Natural killer cell treated with Interleukin-12 subunit alpha and Interleukin-12 subunit beta and Interleukin-15 and Interleukin-18, amount 100 ng/mL, for 72 hours (primary cell): ENCODE measurements around the gene ZKSCAN7. TPM values are rescaled to one million over a fixed set of nuclear protein-coding genes. Genes with fewer than 3 reads are reported as not detected.
A peak's percentile ranks its signal among the peaks of the same experiment; 100 is the strongest.

ENCODE experiments used
- ATAC-seq, 2 donors: fragments of 150-1000 bp; cut with Tn5 transposase in 1 of 2; sonication (Bioruptor Pico), chemical (Tn5 transposase) in 1 of 2; 2 replicates each; pipeline ENCODE4 v1.10.0; 2021
- DNase-seq: peaks from one replicate; pipeline ENCODE4 v3.0.0; 2022; ENCODE audit warnings: low spot score
- H3K27ac Mint-ChIP-seq, 2 donors: 1 replicate in 1 of 2; 2 replicates in 1 of 2; pipeline ENCODE4 v1.8.0; 2022; ENCODE audit warnings: mixed read lengths in 2 of 2, mild to moderate bottlenecking in 1 of 2, moderate library complexity in 1 of 2
- H3K27me3 Mint-ChIP-seq, 2 donors: 1 replicate in 1 of 2; 2 replicates in 1 of 2; pipeline ENCODE4 v1.8.0; 2022; ENCODE audit warnings: mixed read lengths in 2 of 2
- H3K36me3 Mint-ChIP-seq: one replicate; pipeline ENCODE4 v1.8.0; 2022; ENCODE audit warnings: mixed read lengths
- H3K4me1 Mint-ChIP-seq, 2 donors: 1 replicate in 1 of 2; 2 replicates in 1 of 2; pipeline ENCODE4 v1.8.0; 2022; ENCODE audit warnings: low read depth in 2 of 2, mixed read lengths in 2 of 2, mild to moderate bottlenecking in 1 of 2
- H3K4me3 Mint-ChIP-seq: one replicate; pipeline ENCODE4 v1.8.0; 2022; ENCODE audit warnings: mixed read lengths
- H3K9me3 Mint-ChIP-seq: 2 replicates; pipeline ENCODE4 v1.8.0; 2022; ENCODE audit warnings: mixed read lengths
- total RNA-seq, 2 donors: library from RNA; stranded (reverse); gene quantifications; one replicate each; pipeline ENCODE4 v1.2.3, GENCODE V29; 2022

ZKSCAN7 gene
- total RNA-seq: 1 to 10 TPM; 1.9 to 4.9 TPM

DNA sequence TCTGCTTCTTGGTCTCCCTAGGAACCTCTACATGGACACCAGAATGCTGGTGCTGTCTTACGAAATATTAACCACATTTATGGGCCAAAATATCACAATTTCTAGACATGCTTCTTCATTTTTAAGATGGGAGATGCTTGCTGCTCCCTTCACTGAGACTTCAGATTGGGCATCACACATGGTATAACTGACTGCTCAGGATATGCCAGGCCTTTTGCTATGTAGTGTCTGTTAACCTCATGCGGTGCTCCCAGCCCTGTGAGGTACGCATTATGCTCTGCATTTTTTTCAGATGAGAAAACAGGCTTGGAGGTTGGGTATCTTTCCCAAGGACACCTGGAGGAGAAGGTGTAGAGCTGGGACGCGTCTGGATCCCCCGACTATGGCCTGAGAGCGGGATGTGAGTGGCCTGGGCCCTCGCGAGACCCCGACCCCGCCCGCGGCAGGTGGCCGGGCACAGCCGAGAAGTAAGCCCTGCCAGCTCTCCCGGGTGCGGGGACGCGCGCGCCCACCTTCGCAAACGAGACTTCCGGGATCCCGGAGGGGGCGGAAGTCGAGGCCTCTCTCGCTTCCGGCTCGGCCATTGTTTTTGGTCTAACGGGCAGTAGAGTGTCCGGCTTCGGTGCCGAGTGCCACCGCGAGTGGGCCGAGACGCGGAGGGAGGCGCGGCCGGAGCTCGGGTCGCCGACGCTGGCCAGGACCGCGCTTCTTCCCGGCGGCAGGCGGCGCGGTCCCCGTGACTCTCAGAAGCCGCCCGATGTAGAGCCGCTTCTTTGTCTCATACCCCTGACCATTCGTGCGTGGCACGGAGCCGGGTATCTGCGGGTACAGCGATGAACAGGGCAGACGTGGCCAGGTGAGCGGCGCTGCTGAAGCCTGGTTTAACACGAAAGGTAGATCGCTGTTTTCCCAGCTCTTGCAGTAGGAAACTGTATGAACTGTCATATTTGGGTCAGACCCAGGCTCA, at the start of gene ZKSCAN7:
ZKSCAN7 (plus strand) TSS at position 568 of the 967 bp plus-strand sequence. CDS start 1,855 bp downstream, outside the sequence.
- Mint-ChIP-seq H3K4me3 (peak within 1 kb of the TSS; percentile 93), H3K9me3 (peaks cover 5% of the 10 kb centered on the region), H3K36me3 (peaks cover 21% of the 10 kb centered on the region), H3K27ac (peak within 1 kb of the TSS; percentile 62 to 89), H3K27me3 (peaks cover 0 to 10% of the 10 kb centered on the region in 2 donors), H3K4me1 (peaks cover 10 to 18% of the 10 kb centered on the region in 2 donors)
- DNase-seq (peak; percentile 75), ATAC-seq (peak; percentile 83 to 85)

DNA sequence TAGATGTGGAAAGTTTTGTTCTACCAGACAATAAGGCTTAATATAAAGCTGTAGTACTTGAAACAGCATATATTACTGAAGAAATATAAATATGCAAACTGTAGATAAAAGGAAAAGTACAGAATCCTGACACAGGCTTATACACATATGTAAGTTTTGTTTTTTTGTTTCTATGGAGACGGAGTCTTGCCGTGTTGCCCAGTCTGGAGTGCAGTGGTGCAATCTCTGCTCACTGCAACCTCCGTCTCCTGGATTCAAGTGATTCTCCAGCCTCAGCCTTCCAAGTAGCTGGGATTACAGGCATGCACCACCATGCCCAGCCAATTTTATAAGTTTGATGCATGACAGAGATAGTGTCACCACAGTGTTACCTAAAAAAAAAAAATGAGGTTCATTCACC, 48.4 kb upstream of the ZKSCAN7 start:
- Mint-ChIP-seq H3K36me3 (peaks cover 33% of the 10 kb centered on the region), H3K27ac (no peak overlapping the region)
- no peak for ATAC-seq

GRCh38 chr3:44506961-44507360, 48.0 kb upstream of the ZKSCAN7 start:
- H3K36me3 Mint-ChIP-seq: peaks cover 29% of the 10 kb centered on the region
- no peak overlapping the region for H3K27ac Mint-ChIP-seq
- ATAC-seq (no peak), DNase-seq (no peak)
- H3K27me3 Mint-ChIP-seq: no peaks in the 10 kb centered on the region
- H3K4me3 Mint-ChIP-seq: no peak overlapping the region
- H3K9me3 Mint-ChIP-seq: peaks cover 5% of the 10 kb centered on the region
- H3K4me1 Mint-ChIP-seq: peaks cover 30 to 34% of the 10 kb centered on the region in 2 donors

More for the DNA sequence above, 48.4 kb upstream of the ZKSCAN7 start:
- H3K4me3 Mint-ChIP-seq: no peak overlapping the region
- peaks cover 9% of the 10 kb centered on the region for H3K9me3 Mint-ChIP-seq
- no peaks in the 10 kb centered on the region for H3K27me3 Mint-ChIP-seq
- no peak for DNase-seq
- peaks cover 27 to 34% of the 10 kb centered on the region in 2 donors for H3K4me1 Mint-ChIP-seq

DNA sequence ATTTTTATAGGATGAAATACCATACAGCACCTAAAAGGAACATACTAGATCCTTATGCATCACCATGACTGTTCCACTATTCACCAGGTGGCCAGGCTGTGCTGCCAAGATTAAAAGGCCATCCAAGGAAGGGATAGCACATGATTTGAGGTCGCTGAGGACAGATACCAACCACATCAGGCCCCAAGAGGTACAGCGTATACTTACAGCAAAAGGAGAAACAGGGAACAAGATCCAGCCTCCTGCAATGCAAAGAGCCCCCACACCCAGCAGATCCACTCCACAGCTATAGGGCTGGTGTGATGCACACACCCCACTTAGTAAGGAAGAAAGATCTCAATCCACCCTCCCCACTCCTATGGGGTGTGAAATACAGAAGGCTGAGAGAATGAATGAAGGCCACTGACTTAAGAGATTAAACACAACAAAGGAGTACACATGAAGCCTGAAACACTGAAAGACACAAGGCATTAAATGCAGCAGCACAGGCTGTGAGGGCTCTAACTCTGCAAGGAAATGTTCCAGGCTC, 45.5 kb upstream of the ZKSCAN7 start:
- peaks cover 25 to 31% of the 10 kb centered on the region in 2 donors for H3K4me1 Mint-ChIP-seq
- ATAC-seq (no peak), DNase-seq (no peak)
- H3K27me3 Mint-ChIP-seq: no peaks in the 10 kb centered on the region
- H3K36me3 Mint-ChIP-seq: peaks cover 14% of the 10 kb centered on the region
- H3K9me3 Mint-ChIP-seq: no peaks in the 10 kb centered on the region
- H3K27ac Mint-ChIP-seq: peak overlapping the region; percentile 85 to 91
- H3K4me3 Mint-ChIP-seq: peak overlapping the region; percentile 92

- Mint-ChIP-seq H3K4me3 (peak overlapping the region; percentile 92), H3K27me3 (no peaks in the 10 kb centered on the region), H3K4me1 (peaks cover 25 to 31% of the 10 kb centered on the region in 2 donors), H3K36me3 (peaks cover 12% of the 10 kb centered on the region), H3K9me3 (no peaks in the 10 kb centered on the region), H3K27ac (peak overlapping the region; percentile 85 to 91)
- DNase-seq (no peak), ATAC-seq (no peak)
Observed at GRCh38 chr3:44510000-44510368, 45.0 kb upstream of the ZKSCAN7 start.

DNA sequence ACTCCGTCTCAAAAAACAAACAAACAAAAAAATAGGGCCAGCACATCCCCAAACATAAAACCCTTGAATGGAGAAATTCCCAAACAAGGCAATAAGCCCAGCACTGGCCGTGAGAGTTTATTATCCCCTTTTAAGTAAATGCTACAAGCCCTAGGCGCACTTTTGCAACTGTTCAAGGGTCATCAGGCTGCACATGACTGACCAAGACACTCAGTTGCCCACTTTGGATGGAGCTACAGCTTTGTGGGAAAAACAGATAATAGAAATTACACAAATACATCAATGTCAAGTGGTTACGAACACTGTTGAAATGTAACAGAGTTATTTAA, 43.8 kb upstream of the ZKSCAN7 start:
- no peak for DNase-seq
- H3K4me1 Mint-ChIP-seq: peaks cover 25 to 31% of the 10 kb centered on the region in 2 donors
- ATAC-seq: no peak
- H3K4me3 Mint-ChIP-seq: peak overlapping the region; percentile 92
- H3K27ac Mint-ChIP-seq: peak overlapping the region; percentile 85 to 91
- H3K9me3 Mint-ChIP-seq: no peaks in the 10 kb centered on the region
- H3K36me3 Mint-ChIP-seq: peaks cover under 1% of the 10 kb centered on the region
- H3K27me3 Mint-ChIP-seq: no peaks in the 10 kb centered on the region

GRCh38 chr3:44513513-44513912, 41.5 kb upstream of the ZKSCAN7 start:
- H3K27ac Mint-ChIP-seq: no peak overlapping the region
- no peaks in the 10 kb centered on the region for H3K9me3 Mint-ChIP-seq
- H3K4me3 Mint-ChIP-seq: no peak overlapping the region
- peaks cover 24 to 26% of the 10 kb centered on the region in 2 donors for H3K4me1 Mint-ChIP-seq
- peaks cover 5 to 7% of the 10 kb centered on the region in 2 donors for H3K27me3 Mint-ChIP-seq
- H3K36me3 Mint-ChIP-seq: no peaks in the 10 kb centered on the region
- no peak for ATAC-seq
- DNase-seq: no peak

DNA sequence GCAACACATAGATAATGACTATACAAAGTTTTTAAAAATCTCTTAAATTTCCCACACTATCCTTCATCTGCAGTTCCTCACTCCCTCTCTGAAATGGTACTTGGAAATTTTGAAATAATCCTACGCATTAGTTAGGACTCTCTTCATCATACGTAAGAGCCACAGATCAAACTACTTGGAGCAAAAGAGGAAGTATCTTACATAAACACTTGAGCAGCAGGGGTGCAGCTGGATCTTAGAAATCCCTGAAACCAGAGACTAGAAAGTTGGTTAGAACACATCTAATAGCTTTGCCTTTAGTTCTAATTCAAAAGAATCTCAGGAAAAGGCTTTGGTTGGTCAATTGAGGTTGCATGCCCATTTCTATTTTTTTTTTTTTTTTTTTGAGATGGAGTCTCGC, 38.8 kb upstream of the ZKSCAN7 start:
- Mint-ChIP-seq H3K4me1 (peaks cover 11 to 14% of the 10 kb centered on the region in 2 donors), H3K4me3 (no peak overlapping the region), H3K36me3 (no peaks in the 10 kb centered on the region), H3K9me3 (no peaks in the 10 kb centered on the region), H3K27ac (no peak overlapping the region), H3K27me3 (peaks cover 12 to 24% of the 10 kb centered on the region in 2 donors)
- ATAC-seq (no peak), DNase-seq (no peak)

DNA sequence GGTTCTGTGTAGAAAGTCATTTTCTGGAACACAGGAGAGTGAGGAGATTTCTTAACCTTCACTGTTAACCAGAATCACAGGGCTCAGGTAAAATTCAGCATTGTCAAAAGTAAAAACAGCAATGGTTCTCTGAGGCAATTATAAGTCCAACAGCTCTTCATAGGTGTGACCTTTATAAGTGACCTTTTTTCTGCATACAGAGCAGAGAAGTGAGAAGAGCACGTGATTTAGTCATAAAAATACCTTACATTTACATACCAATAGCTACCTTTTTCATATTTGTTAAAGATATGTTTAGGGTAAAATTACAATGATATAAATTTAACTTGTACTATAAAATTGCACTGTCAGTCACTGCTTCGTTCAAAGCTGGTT, 36.2 kb upstream of the ZKSCAN7 start:
- Mint-ChIP-seq H3K4me3 (no peak overlapping the region), H3K9me3 (no peaks in the 10 kb centered on the region)

GRCh38 chr3:44521721-44522120, 33.3 kb upstream of the ZKSCAN7 start:
- no peaks in the 10 kb centered on the region for H3K9me3 Mint-ChIP-seq
- ATAC-seq (no peak), DNase-seq (no peak)
- peaks cover 3 to 7% of the 10 kb centered on the region in 2 donors for H3K4me1 Mint-ChIP-seq
- no peaks in the 10 kb centered on the region for H3K36me3 Mint-ChIP-seq
- H3K27me3 Mint-ChIP-seq: peaks cover 33 to 54% of the 10 kb centered on the region in 2 donors
- H3K4me3 Mint-ChIP-seq: no peak overlapping the region
- H3K27ac Mint-ChIP-seq: no peak overlapping the region

More for the DNA sequence above, 36.2 kb upstream of the ZKSCAN7 start:
- peaks cover 21 to 41% of the 10 kb centered on the region in 2 donors for H3K27me3 Mint-ChIP-seq
- DNase-seq (no peak), ATAC-seq (no peak)
- no peak overlapping the region for H3K27ac Mint-ChIP-seq
- H3K36me3 Mint-ChIP-seq: no peaks in the 10 kb centered on the region
- peaks cover 3 to 7% of the 10 kb centered on the region in 2 donors for H3K4me1 Mint-ChIP-seq

GRCh38 chr3:44522494-44522933, 32.5 kb upstream of the ZKSCAN7 start:
- Mint-ChIP-seq H3K9me3 (no peaks in the 10 kb centered on the region), H3K4me3 (no peak overlapping the region), H3K4me1 (peaks cover 3 to 7% of the 10 kb centered on the region in 2 donors), H3K27me3 (peaks cover 33 to 54% of the 10 kb centered on the region in 2 donors), H3K36me3 (no peaks in the 10 kb centered on the region), H3K27ac (no peak overlapping the region)
- ATAC-seq: no peak
- no peak for DNase-seq

DNA sequence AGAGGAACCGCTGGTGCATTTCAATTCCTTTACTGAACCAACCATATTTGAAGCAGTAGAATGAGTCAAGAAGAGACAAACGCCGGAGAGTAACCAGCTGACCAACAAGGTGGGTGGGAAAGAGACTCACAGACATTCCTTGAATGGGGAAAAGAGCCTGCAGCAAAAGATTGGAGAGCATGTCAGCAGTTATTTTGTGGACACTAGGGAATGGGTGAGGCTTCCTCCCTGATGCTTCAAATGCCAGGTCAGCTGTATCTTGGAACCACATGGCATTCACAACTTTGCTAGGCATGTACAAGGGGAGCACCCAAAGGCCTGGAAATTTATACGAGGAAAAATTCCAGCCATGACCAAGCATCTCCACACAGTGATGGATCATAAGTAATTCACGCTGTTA, 29.9 kb upstream of the ZKSCAN7 start:
- DNase-seq: no peak
- Mint-ChIP-seq H3K4me1 (no peaks in the 10 kb centered on the region), H3K36me3 (no peaks in the 10 kb centered on the region), H3K9me3 (no peaks in the 10 kb centered on the region), H3K4me3 (no peak overlapping the region), H3K27me3 (peaks cover 28 to 46% of the 10 kb centered on the region in 2 donors), H3K27ac (no peak overlapping the region)
- ATAC-seq: no peak

DNA sequence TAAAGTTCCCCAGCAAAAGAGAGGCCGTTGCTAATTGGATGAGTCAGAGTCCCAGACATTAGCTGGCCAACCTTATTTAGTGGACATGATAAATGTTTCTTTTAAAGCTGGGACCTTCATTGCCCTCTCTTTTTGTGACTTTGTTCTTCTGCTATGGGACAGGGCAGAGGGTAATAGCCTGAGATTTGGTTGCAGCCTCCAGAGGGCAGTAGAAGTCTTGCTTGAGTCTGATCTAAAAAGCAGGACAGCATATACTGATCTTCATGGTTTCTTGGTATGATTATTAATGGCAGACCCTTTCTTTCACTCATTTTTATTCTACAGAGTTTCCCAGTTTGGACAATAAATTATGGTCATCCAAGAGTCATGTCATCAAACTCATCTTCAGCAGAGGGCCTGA, 25.1 kb upstream of the ZKSCAN7 start:
- H3K27ac Mint-ChIP-seq: no peak overlapping the region
- no peak for ATAC-seq
- no peak for DNase-seq
- no peak overlapping the region for H3K4me3 Mint-ChIP-seq
- no peaks in the 10 kb centered on the region for H3K36me3 Mint-ChIP-seq
- peaks cover 0 to 3% of the 10 kb centered on the region in 2 donors for H3K4me1 Mint-ChIP-seq
- H3K27me3 Mint-ChIP-seq: peaks cover 16 to 25% of the 10 kb centered on the region in 2 donors
- H3K9me3 Mint-ChIP-seq: no peaks in the 10 kb centered on the region

- no peaks in the 10 kb centered on the region for H3K36me3 Mint-ChIP-seq
Observed at GRCh38 chr3:44530911-44531310, 24.1 kb upstream of the ZKSCAN7 start.

More at GRCh38 chr3:44530911-44531310, 24.1 kb upstream of the ZKSCAN7 start:
- Mint-ChIP-seq H3K27ac (no peak overlapping the region), H3K4me1 (peaks cover 0 to 3% of the 10 kb centered on the region in 2 donors), H3K4me3 (no peak overlapping the region), H3K27me3 (peaks cover 21 to 34% of the 10 kb centered on the region in 2 donors), H3K9me3 (no peaks in the 10 kb centered on the region)
- no peak for DNase-seq
- ATAC-seq: no peak
